ENCODE results near the gene KCTD12. TPM values are rescaled to one million over a fixed set of nuclear protein-coding genes. Genes with fewer than 3 reads are reported as not detected.

The KCTD12 gene
- total RNA-seq, 1 donor from 2014 or later: 7.4 TPM

DNA sequence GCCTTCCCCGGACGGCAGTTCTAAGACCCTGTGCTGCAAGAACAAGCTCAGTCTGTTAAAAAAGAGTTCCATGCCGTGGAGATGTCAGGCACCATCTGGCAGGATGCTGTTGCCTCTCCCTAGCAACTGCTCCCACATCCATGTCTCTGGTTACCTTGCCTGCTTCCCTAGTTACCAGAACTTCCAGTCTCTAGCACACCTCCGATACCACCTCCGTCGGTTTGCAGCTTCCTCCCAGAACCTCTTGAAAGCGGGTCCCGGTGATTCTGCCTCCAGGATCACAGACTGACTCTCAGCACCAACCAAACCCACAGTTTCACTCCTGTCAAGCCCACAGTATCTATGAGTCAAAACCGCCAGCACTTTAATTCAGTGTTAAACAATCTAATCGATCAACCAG lies 55.4 kb downstream of the KCTD12 start:
- H3K4me1 Mint-ChIP-seq: peaks cover 8% of the 10 kb centered on the region
- H3K9me3 Mint-ChIP-seq: no peaks in the 10 kb centered on the region
- no peaks in the 10 kb centered on the region for H3K36me3 Mint-ChIP-seq (ENCODE audit: low read depth)
- no peaks in the 10 kb centered on the region for H3K27me3 Mint-ChIP-seq (ENCODE audit: low read depth)
- H3K27ac Mint-ChIP-seq (ENCODE audit: unreplicated experiment): no peak overlapping the region
- no peak for DNase-seq (ENCODE audit: low read depth, low spot score)
- TF ChIP-seq CTCF (conservative IDR thresholded peaks at IDR 0.05): no peak
- no peak overlapping the region for H3K4me3 Mint-ChIP-seq

Other genes with a start within 250 kb of the KCTD12 start
- gene ACOD1, start 62.1 kb upstream of the KCTD12 start, total RNA-seq: not detected in 2 replicates
- gene CLN5, start 105.7 kb upstream of the KCTD12 start, total RNA-seq: 17.3 and 17.5 TPM in 2 replicates
- 21.7 and 25.1 TPM in 2 replicates for gene FBXL3, start 140.8 kb upstream of the KCTD12 start, total RNA-seq